B cell (primary cell): Measurements from ENCODE around the gene EXT2.

ENCODE experiments used
- CTCF ChIP-seq: fragments of 200-600 bp; IDR thresholded peaks from one replicate; pipeline ENCODE4 v1.8.0; 2022; ENCODE audit warnings: antibody characterized with exemption, mild to moderate bottlenecking
- EZH2 ChIP-seq: IDR thresholded peaks from 2 replicates; pipeline ENCODE4 v1.6.1; 2012; ENCODE audit warnings: borderline replicate concordance, low read depth, mild to moderate bottlenecking, moderate library complexity, low read length; ENCODE audit not compliant: insufficient read depth, poor library complexity, severe bottlenecking

- no peak for TF ChIP-seq CTCF
- TF ChIP-seq EZH2: no peak
Observed at GRCh38 chr11:44288133-44288526, 192.7 kb downstream of the EXT2 start.
